DMS53 treated with DMSO at 0.1 percent for 48 hours (cell line): ENCODE results near the gene CPSF4L.

Source experiments
- DNase-seq: peaks from one replicate; lab custom pipeline; 2025; ENCODE audit not compliant: unreplicated experiment; lab: John Stamatoyannopoulos, UW

Gene CPSF4L

DNA sequence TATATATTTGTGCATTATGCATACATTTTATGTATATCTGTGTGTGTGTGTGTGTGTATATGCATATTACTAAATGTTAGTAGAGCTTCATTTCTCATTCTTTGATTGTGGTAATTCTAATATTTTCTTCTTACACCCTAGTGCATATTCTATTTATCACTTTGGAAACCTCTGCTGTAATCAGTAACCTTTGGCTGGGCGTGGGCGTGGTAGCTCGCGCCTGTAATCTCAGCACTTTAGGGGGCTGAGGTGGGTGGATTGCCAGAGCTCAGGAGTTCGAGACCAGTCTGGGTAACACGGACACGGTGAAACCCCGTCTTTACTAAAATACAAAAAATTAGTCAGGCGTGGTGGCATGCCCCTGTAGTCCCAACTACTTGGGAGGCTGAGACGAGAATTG is 26.9 kb downstream of the CPSF4L start:
- DNase-seq = no peak

DNA sequence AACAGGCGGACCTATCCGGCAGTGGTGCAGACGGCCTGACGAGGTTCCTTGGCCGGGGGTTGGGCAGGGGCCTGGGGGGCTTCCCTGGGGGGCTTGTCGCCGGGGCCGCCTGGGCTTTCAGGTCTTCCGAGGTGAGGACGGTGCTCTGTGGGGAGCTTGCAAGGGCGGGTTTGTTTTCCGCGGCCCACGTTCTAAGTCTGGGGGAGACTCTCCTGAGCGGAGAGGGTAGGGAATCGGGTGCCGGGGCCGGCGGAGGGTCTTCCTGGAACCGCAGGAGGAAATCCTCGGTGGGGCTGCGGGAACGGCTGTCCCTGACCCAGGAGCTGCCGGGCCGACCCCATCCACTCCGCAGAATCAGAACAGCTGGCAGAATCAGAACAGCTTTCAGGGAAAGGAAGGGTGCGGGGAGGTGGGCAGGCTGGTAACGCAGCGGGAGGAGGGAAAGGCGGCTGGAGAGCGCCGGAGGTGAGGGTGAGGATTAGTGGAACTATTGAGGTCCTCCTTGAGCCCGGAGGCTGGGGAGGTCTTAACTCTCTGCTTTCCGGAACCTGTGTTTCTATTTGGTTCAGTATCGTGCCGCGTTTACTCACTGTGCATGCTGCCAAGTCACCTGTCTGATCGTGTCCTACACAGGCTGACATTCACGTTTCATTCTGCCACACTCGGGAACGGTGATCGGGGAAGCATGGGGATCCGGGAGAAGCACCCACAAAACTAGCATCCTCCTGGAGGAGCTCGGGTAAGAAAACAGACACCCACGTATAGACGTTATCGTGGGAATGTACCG is 28.9 kb downstream of the CPSF4L start:
- DNase-seq = peak; percentile 32

DNA sequence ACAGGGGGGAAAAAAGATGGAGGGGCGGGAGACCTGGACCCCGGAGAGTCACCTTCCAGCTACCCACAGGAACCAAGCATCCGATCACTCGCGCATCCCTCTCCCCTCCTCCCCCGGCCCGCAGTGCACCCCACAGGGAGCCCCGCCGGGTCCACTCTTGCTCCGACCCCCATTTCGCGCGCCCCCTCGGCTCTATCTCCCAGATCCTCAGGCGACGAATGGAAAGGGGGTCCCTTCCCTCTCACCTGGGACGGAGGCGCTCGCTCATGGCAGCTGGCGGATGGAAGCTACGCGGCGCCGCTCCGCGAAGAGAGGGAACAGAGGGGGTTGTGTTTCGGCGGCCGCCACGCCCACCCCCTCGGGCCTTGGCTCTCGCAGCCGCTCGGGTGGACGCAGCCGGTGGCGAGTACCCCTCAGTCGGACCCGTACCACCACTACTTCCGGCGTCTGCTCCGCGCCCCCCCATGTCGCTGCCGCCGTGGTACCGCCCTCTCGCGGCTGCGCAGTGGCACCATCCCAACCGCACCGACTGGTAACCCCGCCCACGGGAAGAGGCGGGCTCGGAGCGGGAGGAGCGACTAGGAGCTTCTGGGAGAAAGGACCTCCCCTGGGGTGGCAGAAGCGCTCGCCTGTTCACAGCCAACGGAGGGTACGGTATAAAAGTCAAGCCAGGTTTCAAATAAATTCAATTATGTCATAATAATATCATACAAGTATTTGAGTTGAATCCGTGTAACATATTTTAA is 29.7 kb downstream of the CPSF4L start:
- peak; percentile 90 for DNase-seq

DNA sequence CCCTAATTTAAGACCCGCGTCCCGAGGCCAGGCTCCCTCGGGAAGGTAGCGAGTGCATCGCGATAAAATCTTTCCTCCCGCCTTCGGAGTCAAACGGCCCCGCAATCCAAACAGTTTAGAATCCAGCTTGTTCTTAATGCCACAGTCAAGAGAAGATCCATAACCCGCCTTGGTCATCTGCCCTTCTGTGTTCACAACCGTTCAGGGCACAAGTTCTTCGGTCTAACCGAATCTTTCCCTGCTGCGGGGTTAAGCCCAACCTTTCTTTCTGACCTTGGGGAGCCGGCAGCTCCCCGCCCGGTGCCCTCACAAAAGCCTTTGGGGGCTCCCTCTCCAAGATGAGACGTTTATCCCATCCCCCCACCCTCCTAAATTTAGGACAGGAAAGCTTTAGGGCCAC is 30.3 kb downstream of the CPSF4L start:
- peak; percentile 16 for DNase-seq

DNA sequence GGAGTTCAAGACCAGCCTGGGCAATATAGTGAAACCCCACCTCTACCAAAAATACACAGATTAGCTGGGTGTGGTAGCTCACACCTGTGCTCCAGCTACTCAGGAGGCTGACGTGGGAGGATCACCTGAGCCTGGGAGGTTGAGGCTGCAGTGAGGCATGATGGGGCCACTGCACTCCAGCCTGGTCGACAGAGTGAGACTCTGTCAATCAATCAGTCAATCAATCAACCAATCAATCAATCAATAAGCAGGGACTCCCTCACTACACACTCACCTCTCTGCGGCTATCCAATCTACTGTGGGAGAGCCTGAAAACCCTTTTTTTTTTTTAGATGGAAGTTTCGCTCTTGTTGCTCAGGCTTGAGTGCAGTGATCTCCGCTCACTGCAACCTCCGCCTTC is 31.6 kb downstream of the CPSF4L start:
- no peak for DNase-seq

DNA sequence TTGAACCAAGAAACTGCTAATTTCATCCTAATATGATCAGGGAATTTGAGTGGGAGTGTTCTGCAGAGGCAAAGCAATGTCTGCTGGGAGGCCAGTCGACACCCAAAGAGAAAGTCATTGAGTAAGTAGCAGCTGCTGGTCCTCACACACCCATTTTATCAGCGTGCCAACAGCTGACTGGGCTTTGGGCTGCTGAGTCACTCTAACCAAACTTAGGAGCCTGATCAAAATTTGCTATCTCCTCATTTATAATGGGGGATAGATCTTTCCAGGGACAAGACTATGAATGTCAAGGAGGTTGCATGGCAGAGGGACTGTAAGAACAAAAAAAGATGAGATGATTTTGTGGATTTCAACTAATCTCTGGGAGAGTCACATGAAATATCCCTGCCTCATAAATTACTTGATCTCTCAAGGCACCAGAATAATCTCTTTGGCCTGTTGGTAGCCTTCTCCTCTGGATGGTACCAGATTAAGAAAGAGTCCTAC is 32.9 kb downstream of the CPSF4L start:
- peak; percentile 55 for DNase-seq

DNA sequence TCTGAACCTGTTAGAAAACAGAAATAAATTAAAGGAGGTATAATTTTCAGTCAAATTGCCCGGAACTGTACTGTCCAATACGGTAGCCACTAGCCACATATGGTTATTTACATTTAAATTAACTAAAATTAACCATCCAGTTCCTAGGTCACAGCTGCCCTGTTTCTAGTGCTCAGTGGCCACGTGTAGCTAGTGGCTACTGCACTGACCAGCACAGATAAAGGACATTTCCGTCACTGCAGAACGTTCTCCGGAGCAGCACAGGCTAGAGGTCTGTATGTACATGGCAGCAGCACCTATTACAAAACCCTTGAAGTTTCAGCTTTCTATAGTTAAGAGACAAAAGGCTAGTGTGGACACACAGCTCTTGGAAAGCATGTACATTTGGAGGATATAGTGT is 33.7 kb downstream of the CPSF4L start:
- DNase-seq = no peak

DNA sequence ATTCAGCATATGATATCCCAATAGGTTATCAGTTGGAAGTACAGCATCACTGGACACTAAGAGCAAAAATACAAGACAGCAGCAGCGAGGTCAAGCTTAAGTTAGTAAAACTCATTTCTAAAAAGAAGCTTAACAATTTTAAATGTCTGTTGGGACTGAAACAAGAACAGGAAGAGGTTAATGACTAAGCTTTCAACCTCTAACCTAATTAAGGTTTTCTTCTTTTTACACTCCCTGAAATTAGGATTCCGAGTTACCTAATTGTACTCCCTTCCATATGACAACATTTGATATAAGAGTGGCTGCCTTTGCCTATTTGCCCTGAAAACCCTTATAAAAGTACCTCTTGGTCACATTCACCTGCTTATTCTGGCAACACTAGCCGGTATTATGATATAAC is 34.3 kb downstream of the CPSF4L start:
- no peak for DNase-seq

DNA sequence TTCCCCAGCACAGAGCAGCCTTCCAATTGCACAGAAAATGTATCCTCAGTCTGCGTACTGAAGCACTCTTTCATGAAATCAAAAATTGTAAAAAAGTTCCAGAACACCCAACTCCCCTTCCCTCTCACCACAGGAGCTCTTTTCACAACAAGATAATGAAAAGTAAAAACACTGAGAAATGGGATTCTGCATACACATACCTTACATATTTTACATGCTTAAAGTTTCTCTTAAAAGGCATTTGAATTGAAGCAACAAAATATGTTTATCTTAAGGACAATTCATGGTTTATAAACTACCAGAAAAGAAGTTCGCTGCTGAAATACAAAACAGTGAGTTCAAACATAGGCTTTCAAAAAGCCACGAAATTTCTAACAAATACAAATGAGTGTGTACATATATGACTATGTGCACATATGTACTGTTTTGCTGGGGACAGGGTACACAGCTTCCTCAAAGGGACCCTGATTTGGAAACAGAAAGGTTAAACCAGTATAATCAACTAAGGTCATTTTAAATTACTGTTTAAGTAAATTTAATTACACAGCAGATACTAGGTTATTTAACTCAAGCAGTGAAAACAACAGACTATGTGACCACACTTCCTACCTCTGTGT is 35.0 kb downstream of the CPSF4L start:
- DNase-seq = no peak

DNA sequence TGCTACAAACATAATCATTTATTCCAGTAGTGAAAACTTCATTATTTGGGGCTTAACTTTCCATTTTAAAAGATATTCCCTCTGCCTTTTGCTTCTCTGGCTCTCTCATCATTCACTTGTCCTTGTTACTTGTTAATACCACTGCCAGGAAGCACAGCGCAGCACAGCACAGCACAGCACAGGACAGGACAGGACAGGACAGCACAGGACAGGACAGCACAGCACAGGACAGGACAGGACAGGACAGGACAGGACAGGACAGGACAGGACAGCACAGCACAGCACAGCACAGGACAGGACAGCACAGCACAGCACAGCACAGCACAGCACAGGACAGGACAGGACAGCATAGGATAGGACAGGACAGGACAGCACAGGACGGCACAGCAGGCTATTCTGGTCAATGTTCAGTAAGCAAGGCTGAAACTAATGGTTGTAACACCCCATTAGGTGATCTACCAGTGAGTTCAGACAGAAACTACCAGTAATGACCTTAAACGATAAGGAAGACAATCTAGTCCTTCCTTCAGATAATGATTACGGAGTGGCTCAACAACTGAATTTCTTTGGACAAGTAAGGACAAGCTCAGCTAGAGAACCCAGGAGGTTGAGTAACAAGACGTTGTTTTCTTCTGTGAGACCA is 36.9 kb downstream of the CPSF4L start:
- no peak for DNase-seq

DNA sequence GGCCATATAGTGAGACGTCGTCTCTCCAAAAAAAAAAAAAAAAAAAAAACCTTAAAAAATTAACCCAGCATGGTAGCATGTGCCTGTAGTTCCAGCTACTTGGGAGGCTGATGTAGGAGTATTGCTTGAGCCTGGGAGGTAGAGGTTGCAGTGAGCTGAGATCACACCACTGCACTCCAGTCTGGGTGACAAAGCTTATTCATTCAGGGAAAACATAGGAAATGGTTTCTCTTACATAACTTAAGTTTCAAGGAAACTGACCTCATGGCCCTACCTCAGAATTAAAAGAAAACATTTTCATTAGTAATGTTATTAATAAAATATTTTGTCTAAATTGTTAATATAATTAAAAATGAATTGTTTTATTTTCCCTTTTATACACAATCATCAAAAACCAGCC is 37.4 kb downstream of the CPSF4L start:
- no peak for DNase-seq

DNA sequence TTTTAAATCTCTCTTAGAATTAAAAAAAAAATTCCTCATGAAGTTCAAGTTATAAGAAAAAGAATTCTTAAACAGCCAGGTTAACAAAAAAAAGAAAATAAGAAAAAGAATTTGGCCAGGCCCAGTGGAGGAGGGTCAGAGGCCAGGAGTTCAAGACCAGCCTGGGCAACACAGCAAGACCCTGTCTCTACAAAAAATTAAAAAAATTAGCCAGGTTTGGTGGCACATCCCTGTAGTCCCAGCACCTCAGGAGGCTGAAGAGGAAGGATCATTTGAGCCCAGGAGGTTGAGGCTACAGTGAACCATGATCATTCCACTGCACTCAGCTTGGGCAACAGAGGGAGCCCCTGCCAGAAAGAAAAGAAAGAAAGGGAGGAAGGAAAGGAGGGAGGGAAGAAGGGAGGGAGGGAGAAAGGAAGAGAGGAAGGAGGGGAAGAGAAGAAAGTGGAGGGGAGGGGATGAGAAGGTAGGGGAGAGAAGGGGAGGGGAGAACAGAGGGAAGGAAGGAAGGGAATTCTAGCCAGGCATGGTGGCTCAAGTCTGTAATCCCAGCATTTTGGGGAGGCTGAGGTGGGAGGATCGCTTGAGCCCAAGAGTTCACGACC is 38.0 kb downstream of the CPSF4L start:
- no peak for DNase-seq

DNA sequence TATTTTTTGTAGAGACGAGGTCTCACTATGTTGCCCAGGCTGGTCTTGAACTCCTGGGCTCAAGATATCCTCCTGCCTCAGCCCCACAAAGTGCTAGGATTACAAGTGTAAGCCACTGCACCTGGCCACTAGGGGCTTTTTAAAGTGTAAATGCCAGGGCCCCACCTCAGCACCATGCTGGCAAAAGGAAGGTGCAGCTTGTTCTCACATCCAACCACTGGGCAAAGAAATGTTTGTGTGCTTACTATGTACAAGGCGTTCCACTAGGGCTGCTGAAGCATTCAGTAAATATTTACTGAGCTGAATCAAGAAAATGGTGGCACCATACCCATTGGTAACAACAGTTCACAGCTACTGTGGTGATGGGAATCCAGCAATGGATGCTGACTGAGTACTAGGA is 46.2 kb downstream of the CPSF4L start:
- DNase-seq = peak; percentile 88

DNA sequence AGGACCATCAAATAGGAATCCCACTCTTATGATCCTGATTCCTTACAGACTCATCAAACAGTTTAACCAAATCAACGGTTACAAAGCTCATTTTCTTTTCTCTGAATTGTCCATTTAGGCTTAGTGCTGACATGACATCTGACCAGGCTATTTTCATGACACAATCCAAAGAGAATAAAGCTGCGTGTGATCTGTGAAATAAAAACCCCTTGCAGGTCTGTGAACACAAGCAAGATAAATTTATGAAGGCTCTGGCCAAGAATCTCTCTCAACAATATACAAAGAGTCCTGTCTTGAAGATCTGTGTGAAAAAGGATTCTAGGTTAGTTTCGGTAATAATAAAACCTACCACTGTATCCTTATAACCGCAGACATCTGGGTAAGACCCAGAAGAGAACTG is 46.8 kb downstream of the CPSF4L start:
- DNase-seq = no peak

DNA sequence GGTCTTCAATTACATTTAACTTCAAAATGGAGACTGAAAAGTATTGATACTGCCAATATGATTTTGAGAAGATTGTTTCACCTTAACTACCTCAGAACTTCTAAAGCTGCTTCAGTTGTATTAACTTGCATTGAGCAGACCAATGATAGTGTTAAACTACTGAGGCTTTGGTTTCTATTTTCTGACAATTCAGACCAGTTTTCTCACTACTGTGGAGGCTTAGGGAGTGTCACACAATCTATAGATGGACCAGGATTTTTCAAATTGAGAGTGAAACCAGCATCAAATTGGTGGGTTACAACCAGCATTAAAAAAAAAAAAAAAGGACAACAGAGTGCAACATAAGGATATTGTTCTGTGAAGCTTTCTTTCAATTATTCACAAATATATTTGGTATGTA is 47.7 kb downstream of the CPSF4L start:
- no peak for DNase-seq

DNA sequence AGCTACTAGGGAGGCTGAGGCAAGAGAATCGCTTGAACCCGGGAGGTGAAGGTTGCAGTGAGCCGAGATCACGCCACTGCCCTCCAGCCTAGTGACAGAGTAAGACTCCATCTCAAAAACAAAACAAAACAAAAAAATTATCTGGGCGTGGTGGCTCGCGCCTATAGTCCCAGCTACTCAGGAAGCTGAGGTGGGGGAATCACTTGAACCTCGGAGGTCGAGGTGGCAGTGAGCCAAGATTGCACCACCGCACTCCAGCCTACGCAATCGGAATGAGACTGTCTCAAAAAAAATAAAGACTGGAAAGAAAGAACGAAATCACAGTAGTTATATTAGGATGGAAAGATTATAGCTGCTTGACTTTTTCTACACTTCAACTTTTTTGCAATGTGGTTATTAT is 49.9 kb downstream of the CPSF4L start:
- DNase-seq = no peak

DNA sequence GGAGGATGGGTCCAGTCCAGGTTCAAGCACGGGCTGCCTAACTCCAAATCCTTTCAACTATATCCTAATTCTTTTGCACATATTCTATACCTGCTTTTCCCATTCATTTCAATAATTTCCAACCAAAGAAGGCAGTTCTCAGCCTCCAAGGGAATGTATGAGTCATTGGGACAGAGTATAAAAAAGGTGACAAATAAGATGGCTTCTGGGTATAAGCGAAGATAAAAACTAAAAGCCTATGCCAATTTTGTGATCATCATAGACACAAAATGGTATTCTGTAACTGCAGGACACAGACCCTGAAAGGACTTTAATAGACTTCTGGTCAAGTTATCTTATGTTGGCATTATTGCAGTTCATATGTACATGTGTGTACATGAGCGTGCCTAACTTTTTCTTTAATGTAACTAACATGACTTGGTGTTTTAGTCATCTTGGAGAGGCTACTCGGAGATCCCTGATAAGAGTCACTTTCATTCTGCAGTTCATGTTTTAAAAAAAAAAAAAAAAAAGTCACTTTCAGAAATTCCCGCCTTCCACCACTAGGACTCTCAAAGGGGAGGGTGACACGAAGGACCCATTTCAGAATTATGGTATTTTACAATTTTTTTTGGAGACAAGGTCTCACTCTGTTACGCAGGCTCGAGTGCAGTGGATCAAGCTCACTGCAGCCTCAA is 51.5 kb downstream of the CPSF4L start:
- no peak for DNase-seq

DNA sequence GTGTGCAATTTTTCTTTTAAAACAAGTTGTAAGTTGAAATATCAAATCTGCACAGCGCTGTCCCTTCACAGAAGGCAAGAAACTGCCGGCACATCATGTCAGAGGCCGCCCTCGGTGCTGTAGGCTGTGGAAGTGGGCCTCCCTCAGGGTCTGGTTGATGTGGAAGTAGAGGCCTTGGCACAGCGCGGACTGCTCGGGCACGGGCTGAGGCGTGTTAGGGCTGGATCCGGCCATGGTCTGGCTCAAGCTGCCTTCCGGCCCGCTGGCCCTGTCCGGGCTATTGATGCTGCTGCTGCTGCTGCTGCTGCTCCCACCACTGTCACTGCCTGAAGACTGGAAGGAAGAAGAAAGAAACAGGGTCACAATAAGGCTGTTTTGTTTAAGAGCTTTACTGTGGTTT is 52.2 kb downstream of the CPSF4L start:
- DNase-seq = no peak

DNA sequence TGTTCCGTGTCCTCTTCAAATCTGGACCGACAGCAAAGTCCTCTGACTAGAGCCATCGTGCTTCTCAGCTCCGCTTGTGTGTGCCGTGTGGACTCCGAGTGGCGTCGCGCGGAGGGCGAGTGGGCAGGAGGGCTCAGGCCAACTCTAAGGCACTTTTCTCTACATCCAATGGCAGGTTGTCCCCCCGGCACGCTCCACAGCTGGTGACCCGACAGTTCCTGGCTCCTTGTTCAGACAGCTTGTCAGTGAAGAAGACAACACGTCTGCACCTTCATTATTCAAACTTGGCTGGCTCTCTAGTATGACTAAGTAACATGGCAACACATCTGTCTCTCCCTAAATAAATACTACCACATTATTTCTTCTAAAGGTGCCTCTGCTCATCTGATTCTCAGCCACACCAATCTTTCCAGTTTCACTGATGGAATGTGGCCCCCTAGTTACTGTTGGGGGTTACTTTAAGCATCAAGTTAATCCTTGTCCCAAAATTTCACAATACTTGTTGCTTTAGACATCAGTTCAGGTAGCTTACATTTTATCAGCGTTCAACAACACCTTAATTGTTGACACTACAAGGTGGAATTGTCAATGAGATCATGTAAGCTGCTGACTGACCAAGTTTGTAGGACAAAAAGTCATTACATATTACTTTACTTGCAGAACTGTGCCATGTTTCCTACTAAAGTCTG is 53.4 kb downstream of the CPSF4L start:
- no peak for DNase-seq

DNA sequence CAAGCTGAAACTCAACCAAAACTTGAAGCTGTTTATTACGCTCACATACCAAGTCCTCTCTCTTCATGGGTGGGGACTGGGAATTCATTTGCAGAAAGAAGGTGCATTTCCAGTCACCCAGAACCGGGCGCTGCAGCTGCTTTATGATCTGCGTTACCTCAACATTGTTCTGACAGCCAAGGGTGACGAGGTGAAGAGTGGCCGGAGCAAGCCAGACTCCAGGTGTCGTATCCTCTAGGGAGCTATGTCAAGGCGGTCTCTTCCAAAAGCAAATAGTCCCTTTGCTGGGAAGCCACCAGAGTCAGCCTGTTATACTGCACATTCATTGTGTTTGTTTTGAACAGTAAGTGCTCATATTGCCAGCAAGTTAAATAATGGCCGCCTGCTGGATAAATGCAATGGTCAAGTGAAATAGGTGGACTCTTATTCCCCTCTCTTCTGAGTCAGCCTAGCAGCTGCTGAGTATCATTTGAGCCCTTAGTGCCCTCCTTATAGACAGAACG is 56.2 kb downstream of the CPSF4L start:
- DNase-seq = peak; percentile 97
